HG02678 (cell line): ENCODE data around the gene SLC66A3.

Source experiments
- ATAC-seq: cut with Tn5 transposase; IDR thresholded peaks from one replicate; pipeline ENCODE4 v1.9.1; 2021; ENCODE audit warnings: mild to moderate bottlenecking, moderate library complexity; ENCODE audit not compliant: unreplicated experiment

The SLC66A3 gene

DNA sequence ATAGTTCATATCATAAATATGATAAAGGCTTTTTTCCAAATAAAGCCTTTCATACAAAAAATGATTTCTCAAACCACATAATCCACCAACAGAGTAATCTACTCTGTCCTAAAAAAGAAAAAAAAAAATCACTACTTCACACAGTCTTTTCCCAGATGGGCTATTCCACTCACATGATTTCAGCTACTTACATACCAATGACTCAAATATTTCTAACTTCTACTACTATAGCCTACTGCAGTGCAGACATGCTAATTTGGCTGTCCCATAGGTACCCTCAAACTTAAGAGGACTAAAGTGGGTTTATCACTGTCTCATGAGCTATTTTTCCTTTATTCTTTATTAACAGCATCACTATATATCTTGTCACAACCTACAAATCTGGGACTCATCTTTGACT is 57.4 kb downstream of the SLC66A3 start:
- ATAC-seq: no peak

DNA sequence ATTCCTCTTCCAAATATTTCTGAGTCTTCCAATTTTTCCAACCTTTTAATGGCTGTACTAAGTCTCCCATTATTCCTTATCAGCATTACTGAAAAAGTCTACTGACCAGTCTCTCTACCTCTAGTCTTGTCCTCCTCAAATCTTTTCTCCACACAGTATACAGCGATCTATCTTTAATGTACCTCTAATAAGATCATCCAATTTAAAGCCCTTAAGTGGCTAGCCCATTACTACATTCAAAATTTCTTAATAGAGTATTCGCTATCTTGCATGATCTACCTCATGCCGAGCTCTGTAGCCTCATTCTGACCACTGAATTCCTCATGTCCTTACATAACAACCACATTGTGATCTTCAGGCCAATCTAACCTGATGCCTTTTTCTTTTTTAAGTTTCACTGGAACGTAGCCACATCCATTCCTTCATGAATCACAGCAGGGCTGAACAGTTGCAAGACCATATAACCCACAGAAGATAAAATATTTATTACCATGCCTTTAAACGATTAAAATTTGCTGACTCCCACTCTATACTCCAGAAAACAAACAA is 57.9 kb downstream of the SLC66A3 start:
- ATAC-seq: no peak

DNA sequence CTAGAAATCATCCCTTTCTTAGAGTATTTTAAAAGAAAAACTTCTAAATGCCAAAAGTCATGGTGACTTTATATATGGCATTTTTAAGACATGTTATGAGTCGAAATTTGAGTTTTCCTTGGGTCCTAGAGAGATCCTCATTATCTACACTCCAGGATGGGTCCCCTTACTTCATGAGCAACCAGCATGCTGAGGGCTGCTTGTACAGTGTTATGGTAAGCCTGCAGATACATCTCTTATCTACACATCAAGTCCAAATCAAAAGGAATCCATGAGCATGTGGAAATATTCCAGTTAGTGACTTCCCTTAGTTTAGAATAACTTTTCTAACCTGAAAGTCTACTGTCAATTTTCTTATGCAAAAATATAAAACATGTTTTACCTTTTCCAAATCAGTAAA is 58.7 kb downstream of the SLC66A3 start:
- ATAC-seq: no peak

DNA sequence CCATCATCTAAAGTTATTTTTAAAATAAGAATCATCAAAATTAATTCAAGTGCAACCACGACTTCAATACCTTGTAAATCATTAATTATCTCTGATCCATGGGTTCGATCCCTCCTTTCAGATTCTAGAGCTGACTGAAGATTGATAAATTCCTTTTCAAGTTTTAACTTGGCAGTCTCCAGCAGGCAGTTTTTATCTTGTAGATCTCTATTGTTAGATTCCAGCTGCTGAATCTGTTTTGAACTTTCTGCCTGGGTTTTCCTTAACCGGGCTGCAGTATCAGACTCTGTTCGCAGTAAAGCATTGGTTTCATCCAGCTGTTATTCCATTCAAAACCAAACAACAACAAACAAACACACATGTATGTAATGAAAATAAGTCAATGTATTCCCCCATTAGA is 59.5 kb downstream of the SLC66A3 start:
- no peak for ATAC-seq

DNA sequence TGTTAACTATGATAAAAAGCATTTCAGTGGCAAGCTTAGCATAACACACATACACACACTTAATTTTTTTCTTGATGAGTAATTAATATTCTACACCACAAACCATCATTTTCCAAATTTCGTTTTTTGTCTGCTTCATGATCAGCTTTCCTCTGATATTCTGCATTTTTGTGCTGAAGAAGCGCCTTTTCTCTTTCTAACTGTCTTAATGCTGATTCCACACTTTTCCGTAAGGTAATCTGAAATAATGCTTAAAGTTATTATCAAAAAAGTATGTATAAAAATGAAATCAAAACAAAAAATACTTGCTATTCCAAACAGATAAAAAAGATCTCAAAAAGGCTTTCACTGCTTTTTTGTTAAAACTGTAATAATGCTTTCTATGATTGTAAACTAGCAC is 60.1 kb downstream of the SLC66A3 start:
- ATAC-seq: no peak

DNA sequence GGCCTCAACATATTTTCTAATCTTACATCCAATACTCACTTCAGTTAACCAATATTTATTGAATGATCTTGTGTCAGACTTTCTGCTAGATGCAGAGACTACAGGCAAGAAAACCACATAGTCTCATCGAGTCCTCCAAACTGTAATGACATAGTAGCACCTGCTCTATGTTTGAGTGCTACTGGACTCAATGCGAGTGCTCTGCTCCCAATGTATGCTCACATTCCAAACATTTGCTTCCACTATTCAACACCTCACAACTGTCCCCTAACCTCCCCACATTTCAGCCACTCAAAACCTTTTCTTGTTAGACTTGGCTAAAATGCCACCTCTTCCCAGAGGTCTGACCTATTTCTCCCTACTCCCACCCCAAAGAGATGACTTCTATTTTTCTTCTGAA is 65.2 kb downstream of the SLC66A3 start:
- no peak for ATAC-seq

DNA sequence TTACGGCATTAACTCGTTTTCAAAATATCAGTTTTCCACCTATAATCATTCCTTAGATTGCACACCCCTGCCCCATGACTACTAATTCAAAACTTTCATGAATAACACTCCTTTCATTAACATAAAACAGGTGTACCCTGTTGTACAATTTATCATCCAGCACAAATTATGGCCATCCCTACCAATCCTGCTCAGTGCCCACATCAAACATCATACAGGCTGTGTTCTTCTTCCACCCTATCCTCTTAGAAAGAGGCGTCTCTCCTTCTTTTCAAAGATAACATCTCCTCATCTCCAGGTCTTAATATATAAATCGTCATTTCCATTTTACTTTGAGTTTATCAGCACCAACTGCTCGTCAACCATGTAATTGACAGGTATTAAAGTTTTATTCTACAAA is 67.6 kb downstream of the SLC66A3 start:
- ATAC-seq: no peak

DNA sequence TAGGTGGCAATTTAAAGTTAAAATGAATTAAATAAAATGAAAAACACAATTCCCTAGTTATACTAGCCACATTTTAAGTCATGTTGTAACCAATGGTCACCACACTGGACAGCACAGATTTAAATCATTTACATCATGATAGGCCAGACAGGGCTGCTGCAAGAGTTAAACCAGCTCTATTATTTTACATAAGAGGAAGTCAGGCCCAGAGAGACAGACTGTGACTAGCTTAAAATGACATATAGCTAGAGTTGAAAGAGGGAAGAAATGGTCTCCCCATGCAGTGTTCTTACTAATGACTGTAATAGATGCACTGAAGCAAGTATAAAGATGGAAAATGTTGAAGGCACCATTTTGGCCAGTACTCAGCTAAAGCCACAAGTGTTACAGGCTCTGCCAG is 69.6 kb downstream of the SLC66A3 start:
- no peak for ATAC-seq

DNA sequence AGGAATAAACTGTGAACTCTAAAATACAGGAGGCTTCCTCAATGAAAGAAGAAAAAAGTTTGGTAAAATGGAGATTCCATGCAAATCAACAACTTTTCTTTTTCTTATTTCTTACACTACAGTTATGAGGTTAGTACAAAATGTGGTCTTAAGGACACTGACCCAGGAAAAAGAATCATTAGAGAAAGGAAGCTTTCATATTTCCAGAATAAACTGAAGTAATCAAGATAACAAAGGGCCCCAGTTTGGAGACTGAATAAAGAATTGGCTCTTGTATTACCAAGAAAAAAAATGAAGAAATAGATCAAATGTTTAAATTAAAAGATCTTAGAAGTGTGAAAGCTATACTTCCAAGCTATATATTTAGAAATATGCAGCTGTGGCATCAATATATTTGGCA is 72.3 kb downstream of the SLC66A3 start:
- no peak for ATAC-seq
